CD14-positive monocyte (primary cell): ENCODE data around the gene FXYD6. TPM values are rescaled to one million over a fixed set of nuclear protein-coding genes. Genes with fewer than 3 reads are reported as not detected.

Source experiments
- DNase-seq, 3 donors: peaks; one replicate each; pipeline ENCODE4 v3.0.0-alpha.2; 2011 to 2022
- H2AFZ ChIP-seq: 2 replicates; pipeline ENCODE4 v1.6.0; 2012; ENCODE audit warnings: mild to moderate bottlenecking, low read depth, low read length, inconsistent platforms; ENCODE audit not compliant: insufficient read depth, poor library complexity, severe bottlenecking
- H3K27ac ChIP-seq, 2 donors: 1 replicate in 1 of 2; 2 replicates in 1 of 2; pipeline ENCODE4 v1.5.1; 2012 to 2013; ENCODE audit warnings: low read length in 2 of 2, control low read depth in 1 of 2, inconsistent platforms in 1 of 2, low read depth in 1 of 2, mild to moderate bottlenecking in 1 of 2
- H3K27me3 ChIP-seq, 2 donors: one replicate each; pipeline versions ENCODE4 v1.6.0 to v1.6.1; 2011 to 2013; ENCODE audit warnings: low read length in 2 of 2; ENCODE audit not compliant: control insufficient read depth in 2 of 2, insufficient read depth in 2 of 2
- H3K36me3 ChIP-seq, 2 donors: replicated peaks in 1 of 2; 1 replicate in 1 of 2; 2 replicates in 1 of 2; pipeline versions ENCODE4 v1.5.1 to v1.6.1; 2012 to 2013; ENCODE audit warnings: low read length in 2 of 2, control low read depth in 1 of 2, inconsistent platforms in 1 of 2, mild to moderate bottlenecking in 1 of 2; ENCODE audit not compliant: insufficient read depth in 2 of 2, control insufficient read depth in 1 of 2
- H3K4me1 ChIP-seq, 2 donors: 1 replicate in 1 of 2; 2 replicates in 1 of 2; pipeline versions ENCODE4 v1.5.1 to v1.6.1; 2012 to 2013; ENCODE audit warnings: low read length in 2 of 2, control low read depth in 1 of 2, inconsistent platforms in 1 of 2, mild to moderate bottlenecking in 1 of 2, moderate library complexity in 1 of 2; ENCODE audit not compliant: insufficient read depth in 2 of 2, control insufficient read depth in 1 of 2
- H3K4me2 ChIP-seq: replicated peaks from 2 replicates; pipeline ENCODE3; 2012; ENCODE audit warnings: low read length, moderate library complexity, mild to moderate bottlenecking; ENCODE audit not compliant: poor library complexity, severe bottlenecking; ENCODE audit errors: extremely low read depth
- H3K4me3 ChIP-seq, 3 experiments: fragments of 200-600 bp in 1 of 3; sonication (generic) in 1 of 3; replicated peaks in 1 of 3; 1 replicate in 2 of 3; 2 replicates in 1 of 3; pipeline ENCODE4 v1.5.1; 2011 to 2013; ENCODE audit warnings: low read length in 3 of 3, mild to moderate bottlenecking in 3 of 3, control low read depth in 2 of 3, low read depth in 2 of 3, inconsistent platforms in 1 of 3, moderate library complexity in 1 of 3
- H3K79me2 ChIP-seq: 2 replicates; pipeline ENCODE4 v1.6.0; 2012; ENCODE audit warnings: mild to moderate bottlenecking, control low read depth, inconsistent platforms, low read length, moderate library complexity; ENCODE audit not compliant: insufficient read depth
- H3K9ac ChIP-seq: 2 replicates; pipeline ENCODE4 v1.6.0; 2017; ENCODE audit warnings: low read length, mild to moderate bottlenecking; ENCODE audit not compliant: insufficient read depth, poor library complexity, severe bottlenecking
- H3K9me3 ChIP-seq, 2 donors: replicated peaks in 1 of 2; 1 replicate in 1 of 2; 2 replicates in 1 of 2; pipeline versions ENCODE4 v1.5.1 to v1.6.1; 2012 to 2013; ENCODE audit warnings: low read length in 2 of 2, control low read depth in 1 of 2; ENCODE audit not compliant: control insufficient read depth in 1 of 2, insufficient read depth in 1 of 2
- H4K20me1 ChIP-seq: 2 replicates; pipeline ENCODE4 v1.6.0; 2012; ENCODE audit warnings: mild to moderate bottlenecking, low read length, control low read depth, moderate library complexity; ENCODE audit not compliant: insufficient read depth
- H3K27ac Mint-ChIP-seq, 7 donors: one replicate each; pipeline ENCODE4 v1.8.0; 2020; ENCODE audit warnings: mild to moderate bottlenecking in 7 of 7, mixed read lengths in 7 of 7, moderate library complexity in 6 of 7, inconsistent platforms in 2 of 7
- H3K27me3 Mint-ChIP-seq, 3 donors: one replicate each; pipeline ENCODE4 v1.8.0; 2021 to 2022; ENCODE audit warnings: low read depth in 3 of 3, mild to moderate bottlenecking in 3 of 3, mixed read lengths in 3 of 3, moderate library complexity in 3 of 3, inconsistent platforms in 1 of 3
- H3K36me3 Mint-ChIP-seq, 2 donors: one replicate each; pipeline ENCODE4 v1.8.0; 2020; ENCODE audit warnings: mixed read lengths in 2 of 2, inconsistent platforms in 1 of 2, mild to moderate bottlenecking in 1 of 2
- H3K4me1 Mint-ChIP-seq: one replicate; pipeline ENCODE4 v1.8.0; 2020; ENCODE audit warnings: mild to moderate bottlenecking, mixed read lengths
- H3K4me3 Mint-ChIP-seq, 2 donors: one replicate each; pipeline ENCODE4 v1.8.0; 2020; ENCODE audit warnings: mild to moderate bottlenecking in 2 of 2, mixed read lengths in 2 of 2, moderate library complexity in 1 of 2
- H3K9me3 Mint-ChIP-seq, 7 donors: one replicate each; pipeline ENCODE4 v1.8.0; 2020 to 2022; ENCODE audit warnings: mixed read lengths in 7 of 7, mild to moderate bottlenecking in 6 of 7, moderate library complexity in 6 of 7, inconsistent platforms in 2 of 7
- CTCF ChIP-seq: fragments of 200-600 bp; IDR thresholded peaks from one replicate; pipeline ENCODE4 v1.8.0; 2022; ENCODE audit warnings: antibody characterized with exemption, mild to moderate bottlenecking
- WGBS: methylation state at CpG from one replicate; pipeline ENCODE4 v1.1.5; 2013; ENCODE audit warnings: missing lambda C conversion rate; ENCODE audit not compliant: insufficient coverage; 5-methylcytosine and 5-hydroxymethylcytosine counted together
- intact Hi-C, 2 donors: fragments of 100-400 bp; cut with micrococcal nuclease; formaldehyde crosslinking; loops; one replicate each; pipeline versions ENCODE4 v1.15.0 to v1.15.1; 2023
- polyA plus RNA-seq, 3 donors: library from polyadenylated mRNA; depleted of rRNA in 1 of 3; unstranded in 2 of 3; stranded (reverse) in 1 of 3; fragments of 300-500 nt in 2 of 3; fragments of >200 nt in 1 of 3; fragmentation: Illumina TruSeq in 2 of 3; gene quantifications; 1 replicate in 2 of 3; 2 replicates in 1 of 3; pipeline ENCODE4 v1.2.3, GENCODE V29; 2012 to 2021

FXYD6 gene
- polyA plus RNA-seq, 3 donors = 36.4 to 52.1 (median 44.1) TPM

GRCh38 chr11:117908959-117909610 lies 32.6 kb upstream of the FXYD6 start:
- peaks cover 6 to 16% of the 10 kb centered on the region in 2 donors for H3K4me1 ChIP-seq
- WGBS = 97% methylated on average over 3 of the region's 4 CpGs
- no peak overlapping the region for H3K4me3 ChIP-seq
- Mint-ChIP-seq H3K4me1 (peaks cover 16% of the 10 kb centered on the region), H3K36me3 (peaks cover 0 to 1% of the 10 kb centered on the region in 2 donors), H3K9me3 (no peaks in the 10 kb centered on the region), H3K4me3 (no peak overlapping the region), H3K27me3 (peaks cover 1 to 7% (median 4%) of the 10 kb centered on the region in 3 donors), H3K27ac (peak overlapping the region in 3 of 7 donors; percentile 17 to 73 (median 54))
- no peaks in the 10 kb centered on the region for H3K9me3 ChIP-seq
- no peak for TF ChIP-seq CTCF
- H2AFZ ChIP-seq = no peak overlapping the region
- no peaks in the 10 kb centered on the region for H4K20me1 ChIP-seq
- no peaks in the 10 kb centered on the region for H3K27me3 ChIP-seq
- H3K36me3 ChIP-seq = no peaks in the 10 kb centered on the region
- H3K4me2 ChIP-seq = no peak overlapping the region
- H3K27ac ChIP-seq = no peak overlapping the region
- DNase-seq = peak in 1 of 3 donors; percentile 20
- H3K9ac ChIP-seq = no peak overlapping the region
- intact Hi-C loops = loop anchor here in 1 of 2 donors (10.0 kb wide), 1 partner anchor 54 kb away; no protein-coding TSS in a partner anchor
- H3K79me2 ChIP-seq = no peaks in the 10 kb centered on the region

- Histone ChIP-seq H3K27ac (no peak overlapping the region), H3K9ac (no peak overlapping the region), H3K36me3 (no peaks in the 10 kb centered on the region), H4K20me1 (no peaks in the 10 kb centered on the region), H3K4me1 (peaks cover 6 to 16% of the 10 kb centered on the region in 2 donors), H3K27me3 (no peaks in the 10 kb centered on the region), H3K9me3 (no peaks in the 10 kb centered on the region), H3K79me2 (no peaks in the 10 kb centered on the region), H2AFZ (no peak overlapping the region), H3K4me2 (no peak overlapping the region), H3K4me3 (no peak overlapping the region)
- Mint-ChIP-seq H3K4me1 (peaks cover 16% of the 10 kb centered on the region), H3K4me3 (no peak overlapping the region), H3K36me3 (peaks cover 0 to 1% of the 10 kb centered on the region in 2 donors), H3K27me3 (peaks cover 1 to 7% (median 4%) of the 10 kb centered on the region in 3 donors), H3K27ac (peak overlapping the region in 5 of 7 donors; percentile 17 to 88 (median 85)), H3K9me3 (no peaks in the 10 kb centered on the region)
- 83% methylated on average over 10 of the region's 17 CpGs for WGBS
- no peak for TF ChIP-seq CTCF
- no peak for DNase-seq
- intact Hi-C loops = loop anchor here in 1 of 2 donors (10.0 kb wide), 1 partner anchor 54 kb away; no protein-coding TSS in a partner anchor
Measured at GRCh38 chr11:117908109-117908895, 31.8 kb upstream of the FXYD6 start.
